ENCODE measurements around the gene EHD3.

The EHD3 gene

GRCh38 chr2:31294196-31294595 lies 60.2 kb downstream of the EHD3 start:
- ATAC-seq (no peak), DNase-seq (no peak)

GRCh38 chr2:31296641-31297287 lies 62.8 kb downstream of the EHD3 start:
- DNase-seq (no peak), ATAC-seq (no peak)

GRCh38 chr2:31297751-31298150 lies 63.8 kb downstream of the EHD3 start:
- DNase-seq (no peak), ATAC-seq (peak; percentile 87)

- DNase-seq (no peak), ATAC-seq (no peak)
Observed at GRCh38 chr2:31299547-31299946, 65.6 kb downstream of the EHD3 start.

GRCh38 chr2:31300309-31300708 lies 66.4 kb downstream of the EHD3 start:
- ATAC-seq (no peak), DNase-seq (no peak)

- DNase-seq, result no peak
Observed at GRCh38 chr2:31302940-31303563, 69.1 kb downstream of the EHD3 start.

GRCh38 chr2:31304816-31305215 lies 70.9 kb downstream of the EHD3 start:
- ATAC-seq (no peak), DNase-seq (no peak)

More at GRCh38 chr2:31302940-31303563, 69.1 kb downstream of the EHD3 start:
- ATAC-seq, result no peak

- ATAC-seq (no peak), DNase-seq (no peak)
Observed at GRCh38 chr2:31312898-31313297, 78.9 kb downstream of the EHD3 start.

GRCh38 chr2:31314761-31315160 lies 80.8 kb downstream of the EHD3 start:
- DNase-seq, result no peak
- no peak for ATAC-seq

- ATAC-seq (no peak), DNase-seq (no peak)
Observed at GRCh38 chr2:31317396-31317795, 83.4 kb downstream of the EHD3 start.

- peak; percentile 61 for DNase-seq
- ATAC-seq, result peak; percentile 91
Observed at GRCh38 chr2:31318361-31319336, 84.7 kb downstream of the EHD3 start.

Measured in stimulated activated naive CD8-positive, alpha-beta T cell treated with anti-CD3 and anti-CD28 coated beads, Interleukin-15, Interleukin-2, amounts not matched to agents 100 U/mL and 50 U/mL, for 24 hours (primary cell).